ENCODE results near the gene NTSR1. TPM values are rescaled to one million over a fixed set of nuclear protein-coding genes. Genes with fewer than 3 reads are reported as not detected.

Gene NTSR1
- total and polyA plus RNA-seq, 4 donors = 0.03 to 0.33 (median 0.08) TPM; not detected in 1

DNA sequence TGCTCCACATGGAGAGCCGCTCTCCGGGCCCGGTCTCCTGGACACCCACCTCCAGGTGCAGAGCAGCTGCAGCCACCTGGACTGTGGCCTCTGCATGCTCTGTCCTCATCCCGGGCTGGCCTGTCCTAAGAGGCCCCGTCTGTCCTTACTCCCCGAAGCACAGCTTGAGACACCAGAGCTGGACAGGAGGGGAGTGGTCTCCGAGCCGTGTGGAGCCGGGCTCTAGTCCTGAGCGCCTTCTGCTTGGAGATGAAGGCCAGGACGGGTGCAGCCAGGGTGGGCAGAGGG lies 6.7 kb upstream of the NTSR1 start:
- TF ChIP-seq REST (IDR thresholded peaks at IDR 0.05) (no peak), JUND (IDR thresholded peaks at IDR 0.05) (no peak), YY1 (IDR thresholded peaks at IDR 0.05) (no peak), EGR1 (IDR thresholded peaks at IDR 0.05; ENCODE audit: low read depth in 2 of 2) (no peak), MAX (IDR thresholded peaks at IDR 0.05) (no peak), ATF3 (IDR thresholded peaks at IDR 0.05) (no peak), NR2F2 (IDR thresholded peaks at IDR 0.05) (no peak), RXRA (IDR thresholded peaks at IDR 0.05) (no peak), FOXA1 (IDR thresholded peaks at IDR 0.05) (no peak), HNF4A (conservative IDR thresholded peaks at IDR 0.05) (no peak), FOXA2 (IDR thresholded peaks at IDR 0.05) (no peak), RAD21 (IDR thresholded peaks at IDR 0.05) (no peak), GABPA (IDR thresholded peaks at IDR 0.05 in 1 of 2, conservative IDR thresholded peaks at IDR 0.05 in 1 of 2) (no peak), ZBTB33 (IDR thresholded peaks at IDR 0.05) (no peak), TAF1 (conservative IDR thresholded peaks at IDR 0.05) (no peak), HNF4G (IDR thresholded peaks at IDR 0.05) (no peak), SP1 (IDR thresholded peaks at IDR 0.05) (no peak)
- TF ChIP-seq, protein P1, sequence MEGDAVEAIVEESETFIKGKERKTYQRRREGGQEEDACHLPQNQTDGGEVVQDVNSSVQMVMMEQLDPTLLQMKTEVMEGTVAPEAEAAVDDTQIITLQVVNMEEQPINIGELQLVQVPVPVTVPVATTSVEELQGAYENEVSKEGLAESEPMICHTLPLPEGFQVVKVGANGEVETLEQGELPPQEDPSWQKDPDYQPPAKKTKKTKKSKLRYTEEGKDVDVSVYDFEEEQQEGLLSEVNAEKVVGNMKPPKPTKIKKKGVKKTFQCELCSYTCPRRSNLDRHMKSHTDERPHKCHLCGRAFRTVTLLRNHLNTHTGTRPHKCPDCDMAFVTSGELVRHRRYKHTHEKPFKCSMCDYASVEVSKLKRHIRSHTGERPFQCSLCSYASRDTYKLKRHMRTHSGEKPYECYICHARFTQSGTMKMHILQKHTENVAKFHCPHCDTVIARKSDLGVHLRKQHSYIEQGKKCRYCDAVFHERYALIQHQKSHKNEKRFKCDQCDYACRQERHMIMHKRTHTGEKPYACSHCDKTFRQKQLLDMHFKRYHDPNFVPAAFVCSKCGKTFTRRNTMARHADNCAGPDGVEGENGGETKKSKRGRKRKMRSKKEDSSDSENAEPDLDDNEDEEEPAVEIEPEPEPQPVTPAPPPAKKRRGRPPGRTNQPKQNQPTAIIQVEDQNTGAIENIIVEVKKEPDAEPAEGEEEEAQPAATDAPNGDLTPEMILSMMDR (IDR thresholded peaks at IDR 0.05; ENCODE audit: low read depth, low read length, missing input control) = no peak
- 77% methylated on average over 11 of the region's 11 CpGs for WGBS
- no peak overlapping the region for H3K9ac ChIP-seq (ENCODE audit: low read depth in 1 of 2, low read length in 2 of 2)
- H3K4me3 ChIP-seq (ENCODE audit: low read depth in 1 of 3, low read length in 3 of 3) = no peak overlapping the region
- H3K27ac ChIP-seq (ENCODE audit: low read depth in 1 of 2, low read length in 2 of 2) = no peak overlapping the region
- peaks cover 0 to 4% (median under 1%) of the 10 kb centered on the region in 4 donors for H3K27me3 ChIP-seq (ENCODE audit: control insufficient read depth in 4 of 4, insufficient read depth in 4 of 4, low read length in 3 of 4)
- H3K9me3 ChIP-seq (ENCODE audit: control insufficient read depth in 4 of 4, low read length in 3 of 4) = no peaks in the 10 kb centered on the region
- H3K4me1 ChIP-seq (ENCODE audit: control insufficient read depth in 4 of 4, insufficient read depth in 4 of 4, low read length in 3 of 4) = no peaks in the 10 kb centered on the region
- H3K36me3 ChIP-seq (ENCODE audit: control insufficient read depth in 4 of 4, insufficient read depth in 3 of 4, low read depth in 1 of 4, low read length in 3 of 4) = no peaks in the 10 kb centered on the region
- DNase-seq (ENCODE audit: low spot score) = no peak
